HG02588 (cell line): ENCODE measurements around the gene TOM1L1.
"Not testable (repeated sequence)": the region's sequence is repeated elsewhere in the genome, so short reads cannot be mapped to it uniquely, and the experiment has no call there.

Source experiments
- ATAC-seq: cut with Tn5 transposase; IDR thresholded peaks from one replicate; pipeline ENCODE4 v1.9.1; 2021; ENCODE audit warnings: mild to moderate bottlenecking, moderate library complexity; ENCODE audit not compliant: unreplicated experiment

Gene TOM1L1, protein sequence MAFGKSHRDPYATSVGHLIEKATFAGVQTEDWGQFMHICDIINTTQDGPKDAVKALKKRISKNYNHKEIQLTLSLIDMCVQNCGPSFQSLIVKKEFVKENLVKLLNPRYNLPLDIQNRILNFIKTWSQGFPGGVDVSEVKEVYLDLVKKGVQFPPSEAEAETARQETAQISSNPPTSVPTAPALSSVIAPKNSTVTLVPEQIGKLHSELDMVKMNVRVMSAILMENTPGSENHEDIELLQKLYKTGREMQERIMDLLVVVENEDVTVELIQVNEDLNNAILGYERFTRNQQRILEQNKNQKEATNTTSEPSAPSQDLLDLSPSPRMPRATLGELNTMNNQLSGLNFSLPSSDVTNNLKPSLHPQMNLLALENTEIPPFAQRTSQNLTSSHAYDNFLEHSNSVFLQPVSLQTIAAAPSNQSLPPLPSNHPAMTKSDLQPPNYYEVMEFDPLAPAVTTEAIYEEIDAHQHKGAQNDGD

DNA sequence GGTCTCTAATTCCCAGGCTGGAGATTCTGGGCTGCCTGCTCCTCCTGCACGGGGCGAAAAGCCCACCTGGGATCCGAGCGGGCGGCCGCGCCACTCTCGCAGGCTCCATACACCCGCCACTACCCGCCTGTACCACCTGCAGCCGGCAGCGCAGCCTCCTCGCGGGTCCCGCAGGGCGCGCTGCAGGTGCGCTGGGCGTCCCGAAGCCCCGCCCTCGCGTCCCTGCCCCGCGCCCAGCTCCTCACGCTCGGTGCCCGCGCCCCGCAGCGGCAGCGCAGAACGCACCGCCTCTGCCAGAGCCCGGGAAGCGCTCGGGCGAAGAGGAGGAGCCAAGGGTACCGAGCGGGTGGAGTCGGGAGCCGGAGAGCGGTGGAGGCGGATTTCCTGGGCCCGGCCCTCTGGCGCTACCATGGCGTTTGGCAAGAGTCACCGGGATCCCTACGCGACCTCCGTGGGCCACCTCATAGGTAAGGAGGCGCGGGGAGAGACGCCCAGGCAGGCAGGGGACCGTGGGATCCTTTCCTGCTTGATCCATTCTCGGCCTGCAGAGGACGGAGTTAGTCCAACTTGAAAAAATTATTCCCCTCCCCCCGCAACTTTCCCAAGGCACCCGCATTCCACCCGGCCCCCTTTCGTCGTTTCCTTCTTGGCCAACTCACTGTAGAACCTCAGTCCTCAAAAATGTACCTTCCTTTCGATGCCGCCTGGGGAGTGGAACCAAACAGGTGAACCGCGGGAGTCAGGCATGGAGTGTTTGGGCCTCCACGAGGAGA lies at the start of gene TOM1L1:
Gene TOM1L1, plus strand, starts transcription at position 396 of the 773 bp plus-strand sequence. Its CDS starts 14 bp downstream, at position 410.
- ATAC-seq = peak; percentile 76

DNA sequence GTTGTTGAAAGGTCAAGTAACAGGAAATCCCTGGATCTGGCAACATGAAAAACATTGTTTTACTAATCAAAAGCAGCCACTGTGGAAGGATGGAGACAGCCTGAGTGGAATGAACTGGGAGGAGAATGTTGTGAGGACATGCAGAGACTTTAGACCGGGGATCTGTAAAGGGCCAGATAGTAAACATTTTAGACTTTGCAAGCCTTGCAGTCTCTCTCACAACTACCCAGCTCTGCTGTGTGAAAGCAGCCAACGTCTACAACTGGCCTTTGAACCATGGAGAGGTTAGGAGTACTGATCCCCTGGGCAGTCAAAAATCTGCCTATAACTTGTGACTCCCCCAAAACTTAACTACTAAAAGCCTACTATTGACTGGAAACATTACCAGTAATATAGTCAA lies 41.5 kb upstream of the TOM1L1 start:
- no peak for ATAC-seq

DNA sequence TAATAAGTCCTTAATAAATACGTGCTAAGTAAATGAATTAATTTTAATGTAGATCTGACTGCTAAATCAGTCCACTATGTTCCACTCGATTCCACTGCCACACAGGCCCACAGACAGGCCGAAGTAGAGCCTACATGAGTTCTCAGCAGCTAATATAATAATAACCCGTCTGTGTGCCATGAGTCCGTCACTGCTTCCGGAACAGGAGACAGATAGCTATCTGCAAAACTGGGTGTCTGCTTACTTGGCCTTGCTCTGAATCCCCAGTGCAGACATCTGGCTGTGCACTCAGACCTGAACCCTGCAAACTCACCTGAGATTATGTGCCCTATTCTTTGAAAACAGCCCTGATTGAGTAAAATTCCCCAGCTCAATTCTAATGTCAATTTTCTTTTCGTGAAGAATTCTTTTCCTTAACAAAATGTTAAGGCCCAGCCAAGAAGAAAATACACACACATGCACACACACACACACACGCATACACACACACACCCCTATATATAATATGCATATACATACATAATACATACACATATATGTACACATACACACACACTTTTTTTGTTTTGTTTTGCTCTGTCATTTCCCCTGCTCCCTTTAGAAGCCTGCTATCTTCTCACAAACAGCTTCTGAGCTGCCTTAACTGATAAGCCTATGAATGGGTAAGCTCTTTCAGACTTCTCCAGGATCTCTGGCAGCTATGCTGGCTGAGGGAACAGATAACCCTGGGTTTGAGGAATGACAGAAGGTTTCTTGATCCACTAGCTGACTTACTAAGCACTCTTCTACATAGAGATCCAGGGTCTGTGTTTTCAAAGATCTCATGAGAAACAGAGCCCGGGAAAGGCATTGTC lies 39.8 kb upstream of the TOM1L1 start:
- ATAC-seq = no peak

DNA sequence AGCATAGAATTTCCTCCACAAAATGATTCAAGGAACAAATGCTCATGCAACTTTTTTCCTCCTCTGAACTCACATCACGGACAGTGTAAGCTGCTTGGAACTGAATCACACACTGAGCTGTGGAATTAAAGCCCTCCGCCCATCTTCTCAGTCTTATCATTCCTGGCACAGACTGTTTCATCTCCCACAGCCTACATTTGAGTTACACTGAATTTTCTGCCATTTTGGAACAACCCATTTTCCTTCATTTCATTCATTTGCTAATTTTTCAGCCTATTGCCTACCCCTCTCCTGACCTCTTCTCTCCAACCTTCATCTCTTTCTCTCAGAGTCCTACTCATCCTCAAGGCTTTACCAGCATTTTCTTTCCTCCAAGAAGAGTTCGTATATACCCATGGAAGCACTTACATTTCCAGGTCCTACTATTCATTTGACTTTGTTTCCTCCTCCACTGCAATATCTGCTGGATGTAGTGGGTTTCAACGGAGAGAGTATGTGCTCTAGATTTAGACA lies 39.1 kb upstream of the TOM1L1 start:
- ATAC-seq = no peak

DNA sequence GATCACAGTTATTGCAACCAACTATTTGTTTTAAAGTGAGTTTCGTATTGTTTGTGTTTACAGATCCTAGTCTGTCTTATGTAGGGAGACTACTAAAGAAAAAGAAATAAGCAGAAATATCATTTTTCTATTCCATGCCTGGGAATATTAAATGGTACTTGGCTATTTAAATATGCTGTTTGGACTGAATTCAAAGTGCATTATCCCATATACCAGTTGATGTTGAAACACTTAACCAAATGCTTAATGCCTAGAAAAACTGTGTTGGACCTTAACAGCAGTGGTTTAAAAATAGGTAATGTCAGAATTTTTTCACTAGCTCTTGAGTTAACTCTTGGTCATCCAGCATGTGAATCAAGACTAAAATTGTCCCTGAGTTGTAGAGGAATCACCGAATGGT lies 37.5 kb upstream of the TOM1L1 start:
- no peak for ATAC-seq

DNA sequence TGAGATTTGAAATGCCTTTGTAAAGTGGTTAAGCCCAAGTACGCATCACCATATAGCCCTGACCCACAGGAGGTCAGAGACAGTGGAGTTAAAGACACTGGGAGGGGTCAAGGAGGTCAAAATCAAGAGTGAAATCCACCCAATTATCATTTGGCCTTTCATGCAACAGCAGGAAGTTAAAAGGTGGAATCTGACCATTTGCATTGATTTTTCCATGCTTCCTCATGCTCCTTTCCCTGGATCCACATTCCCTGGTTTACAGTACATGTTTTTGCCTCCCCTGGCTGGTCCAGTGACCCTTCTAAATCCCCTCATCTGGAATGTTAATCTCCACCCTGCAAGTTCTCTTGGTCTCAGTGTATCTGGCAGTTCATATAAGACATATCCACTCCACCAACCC lies 36.6 kb upstream of the TOM1L1 start:
- ATAC-seq = no peak

DNA sequence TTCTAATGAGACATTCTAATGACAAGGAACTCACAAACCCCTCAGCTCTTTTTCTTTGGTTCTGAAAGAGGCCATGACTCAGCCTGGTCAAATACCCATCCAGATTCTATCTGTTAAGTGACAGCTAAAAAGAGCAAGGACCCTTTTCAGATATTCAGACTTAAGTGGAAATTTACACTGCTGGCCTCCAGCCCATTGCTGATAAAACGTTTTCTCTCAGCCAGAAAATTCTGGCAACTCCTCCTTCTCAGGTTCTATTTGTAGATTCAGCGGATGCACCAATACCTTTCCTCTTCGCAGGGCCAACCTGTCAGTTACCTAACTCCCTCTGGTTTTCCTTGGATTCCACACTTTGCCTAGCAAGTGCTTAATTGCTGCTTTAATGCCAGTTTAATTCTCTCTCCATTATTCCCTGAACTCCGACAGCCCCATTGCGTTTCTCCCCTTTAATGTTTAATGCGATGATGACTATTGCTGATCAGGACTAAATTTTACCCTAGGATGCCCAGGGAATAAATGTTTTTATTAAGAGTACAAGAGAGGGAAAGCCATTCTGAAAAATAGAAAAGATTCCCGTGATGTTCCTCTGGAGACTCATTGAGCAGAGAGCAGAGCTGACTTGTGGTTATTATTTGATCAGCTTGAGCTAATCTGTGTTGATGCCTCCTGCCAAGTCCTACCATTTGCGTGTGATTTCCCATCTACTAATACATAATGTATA lies 35.9 kb upstream of the TOM1L1 start:
- no peak for ATAC-seq

DNA sequence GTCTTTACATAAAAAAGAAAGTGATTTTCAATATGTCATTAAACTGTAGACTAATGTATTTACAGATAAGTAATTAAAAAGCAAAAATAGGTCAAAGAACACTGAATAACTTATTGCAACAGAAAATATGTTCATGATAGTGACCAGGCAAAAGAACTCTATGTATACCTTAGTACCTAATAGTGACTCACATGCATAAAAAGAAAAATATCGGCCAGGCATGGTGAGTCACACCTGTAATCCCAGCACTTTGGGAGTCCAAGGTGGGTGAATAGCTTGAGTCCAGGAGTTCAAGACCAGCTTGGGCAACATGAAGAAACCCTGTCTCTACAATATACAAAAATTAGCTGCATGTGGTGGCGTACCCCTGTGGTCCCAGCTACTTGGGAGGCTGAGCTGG lies 33.0 kb upstream of the TOM1L1 start:
- ATAC-seq = no peak

DNA sequence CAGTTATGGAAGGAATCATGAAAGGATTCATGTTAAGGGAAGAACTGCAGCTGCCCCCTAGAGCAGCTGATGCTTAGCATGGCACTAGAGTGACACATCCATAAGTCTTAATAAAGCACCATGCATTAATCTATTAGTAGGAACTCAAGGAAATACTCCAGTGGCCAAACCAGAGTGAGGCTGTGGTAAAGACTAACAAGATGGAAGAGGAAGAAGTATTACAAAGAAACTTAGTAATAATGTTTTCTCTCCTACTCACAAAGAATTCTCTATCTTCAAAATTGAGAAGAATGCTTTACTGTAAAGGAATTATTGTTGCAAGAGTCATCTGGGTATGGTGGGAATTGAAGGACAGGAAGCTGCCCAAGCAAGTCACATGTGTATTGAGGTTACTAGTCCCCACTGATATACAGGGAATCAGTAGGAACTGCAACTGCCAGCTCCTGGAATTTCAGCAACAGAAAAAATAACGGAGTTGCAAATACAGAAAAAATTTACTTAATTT lies 29.9 kb upstream of the TOM1L1 start:
- no peak for ATAC-seq

DNA sequence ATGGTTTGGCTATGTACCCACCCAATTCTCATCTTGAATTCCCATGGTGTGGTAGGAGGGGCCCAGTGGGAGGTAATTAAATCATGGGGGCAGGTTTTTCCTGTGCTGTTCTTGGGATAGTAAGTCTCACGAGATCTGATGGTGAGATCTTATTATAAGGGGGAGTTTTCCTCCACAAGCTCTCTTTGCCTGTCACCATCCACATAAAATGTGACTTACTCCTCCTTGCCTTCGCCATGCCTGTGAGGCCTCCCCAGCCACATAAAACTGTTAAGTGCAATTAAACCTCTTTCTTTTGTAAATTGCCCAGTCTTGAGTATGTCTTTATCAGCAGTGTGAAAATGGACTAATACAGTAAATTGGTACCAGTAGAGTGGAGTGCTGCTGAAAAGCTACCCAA lies 24.7 kb upstream of the TOM1L1 start:
- not testable (repeated sequence) for ATAC-seq

DNA sequence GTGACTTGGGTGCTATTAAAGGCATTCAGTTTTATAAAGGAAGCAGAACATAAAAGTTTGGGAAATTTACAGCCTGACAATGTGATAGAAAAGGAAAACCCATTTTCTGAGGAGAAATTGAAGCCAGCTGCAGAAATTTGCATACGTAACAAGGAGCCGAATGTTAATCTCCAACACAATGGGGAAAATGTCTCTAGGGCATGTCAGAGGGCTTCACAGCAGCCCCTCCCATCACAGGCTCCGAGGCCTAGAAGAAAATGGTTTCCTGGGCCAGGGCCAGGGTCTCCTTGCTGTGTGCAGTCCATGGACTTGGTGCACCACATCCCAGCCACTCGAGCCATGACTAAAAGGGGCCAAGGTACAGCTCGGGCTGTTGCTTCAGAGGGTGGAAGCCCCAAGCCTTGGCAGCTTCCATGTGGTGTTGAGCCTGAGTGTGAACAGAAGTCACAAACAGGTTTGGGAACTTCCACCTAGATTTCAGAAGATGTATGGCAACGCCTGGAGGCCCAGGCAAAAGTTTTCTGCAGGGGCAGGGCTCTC lies 23.9 kb upstream of the TOM1L1 start:
- ATAC-seq = no peak

DNA sequence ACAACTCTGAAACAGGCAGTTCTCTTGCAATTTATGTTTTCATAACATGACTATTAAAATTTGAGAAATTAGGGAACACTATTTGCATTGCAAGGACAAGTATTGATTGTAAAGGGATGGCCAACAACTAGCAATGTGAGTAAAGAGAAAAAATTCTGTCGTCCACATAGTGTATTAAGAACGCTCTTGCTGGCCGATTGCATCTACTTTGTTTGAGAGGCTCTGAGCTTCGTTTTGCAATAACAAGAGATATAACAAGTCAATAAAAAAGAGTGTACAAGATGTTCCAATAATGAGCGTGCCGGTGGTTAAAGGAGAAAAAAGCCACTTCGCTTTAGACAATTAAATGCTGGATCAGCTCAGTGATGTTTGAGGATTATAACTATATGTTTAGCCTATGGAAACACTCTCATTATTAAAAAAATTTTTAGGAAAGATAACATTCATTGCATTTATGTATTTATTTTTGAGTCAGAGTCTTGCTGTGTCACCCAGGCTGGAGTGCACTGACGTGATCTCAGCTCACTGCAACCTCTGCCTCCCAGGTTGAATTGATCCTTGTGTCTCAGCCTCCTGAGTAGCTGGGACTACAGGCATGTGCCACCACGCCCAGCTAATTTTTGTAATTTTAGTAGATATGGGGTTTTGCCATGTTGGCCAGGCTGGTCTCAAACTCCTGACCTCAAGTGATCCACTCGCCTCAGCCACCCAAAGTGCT lies 19.2 kb upstream of the TOM1L1 start:
- no peak for ATAC-seq

DNA sequence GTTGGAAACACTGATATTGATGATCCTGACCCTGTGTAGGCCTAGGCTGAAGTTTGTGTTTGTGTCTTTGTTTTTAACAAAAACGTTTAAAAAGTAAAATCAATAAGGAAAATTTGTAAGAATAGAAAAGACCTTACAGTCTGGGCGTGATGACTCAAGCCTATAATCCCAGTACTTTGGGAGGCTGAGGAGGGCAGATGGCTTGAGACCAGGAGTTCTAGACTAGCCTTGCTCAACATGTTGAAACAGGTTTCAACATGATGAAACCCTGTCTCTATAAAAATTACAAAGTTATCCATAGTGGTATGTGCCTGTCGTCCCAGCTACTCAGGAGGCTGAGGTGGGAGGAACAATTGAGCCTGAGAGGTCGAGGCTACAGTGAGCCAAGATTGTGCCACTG lies 18.3 kb upstream of the TOM1L1 start:
- ATAC-seq = no peak

DNA sequence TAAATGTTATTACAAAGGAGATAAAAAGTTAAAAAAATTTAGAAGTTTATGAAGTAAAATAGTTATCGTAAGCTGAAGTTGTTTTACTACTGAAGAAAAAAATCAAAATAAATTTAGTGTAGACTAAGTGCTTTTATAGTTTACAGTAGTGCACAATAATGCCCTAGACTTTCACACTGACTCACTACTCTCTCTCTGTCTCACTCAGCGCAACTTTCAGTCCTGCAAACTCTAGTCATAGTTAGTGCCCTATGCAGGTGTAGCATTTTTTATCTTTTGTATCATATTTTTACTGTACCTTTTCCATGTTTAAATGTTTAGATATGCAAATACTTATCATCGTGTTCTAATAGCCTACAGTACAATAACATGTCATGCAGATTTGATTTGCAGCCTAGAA lies 17.7 kb upstream of the TOM1L1 start:
- peak; percentile 90 for ATAC-seq

DNA sequence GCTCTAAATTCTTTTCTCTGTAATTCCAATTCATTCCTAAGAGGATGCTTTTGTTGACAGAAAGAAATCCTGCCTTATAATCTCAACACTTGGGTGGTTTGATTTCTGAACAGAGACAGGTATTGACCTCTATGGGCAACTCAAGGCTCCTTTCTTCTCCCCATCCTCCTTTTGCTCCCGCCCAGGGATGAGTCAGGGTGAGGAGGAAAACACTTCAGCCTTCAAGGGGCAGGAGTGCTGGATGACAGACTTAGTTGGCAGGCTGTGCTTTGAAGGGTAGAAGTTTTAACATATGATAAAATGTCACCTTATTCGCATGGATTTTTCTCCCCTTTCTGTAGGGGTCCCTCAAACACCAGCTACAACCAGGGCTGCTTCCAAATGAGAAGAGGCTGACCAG lies 16.7 kb upstream of the TOM1L1 start:
- no peak for ATAC-seq

DNA sequence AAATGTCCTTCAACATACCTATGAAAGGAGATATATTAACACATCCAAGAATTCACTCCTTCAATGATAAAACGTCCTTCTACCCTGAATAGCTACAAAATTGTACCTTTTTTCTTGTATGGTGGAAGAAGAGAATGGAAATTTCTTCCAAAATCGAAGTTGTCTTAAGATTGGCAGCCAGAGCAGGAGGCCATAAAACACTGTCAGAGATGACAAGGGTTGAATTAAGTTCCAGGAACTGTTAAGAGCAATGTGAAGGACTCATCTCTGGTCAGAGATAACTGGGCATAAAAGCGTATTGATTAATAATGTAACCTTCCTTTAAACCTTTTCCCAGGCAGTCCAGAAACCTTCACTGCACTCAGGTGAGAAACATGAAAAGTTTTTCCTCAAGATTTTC lies 12.9 kb upstream of the TOM1L1 start:
- ATAC-seq = no peak

DNA sequence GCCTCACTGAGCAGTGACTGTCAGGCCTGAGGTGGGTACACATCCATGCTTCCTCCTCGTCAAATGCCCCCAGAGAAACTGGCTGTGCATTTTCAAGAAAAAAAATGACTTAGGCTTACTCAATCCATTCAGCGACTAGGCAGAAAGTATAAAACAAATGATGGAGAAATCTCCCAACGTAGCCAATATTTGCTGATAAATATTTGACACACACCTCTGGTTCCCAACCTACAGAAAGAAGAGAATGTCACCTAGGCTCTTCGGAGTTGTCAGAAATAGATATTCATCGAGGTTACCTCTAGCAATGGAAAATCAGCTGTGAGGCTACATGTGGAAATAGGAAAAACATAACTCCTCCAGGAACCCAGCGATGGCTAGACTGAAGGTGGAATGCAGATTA lies 12.4 kb upstream of the TOM1L1 start:
- ATAC-seq = no peak

DNA sequence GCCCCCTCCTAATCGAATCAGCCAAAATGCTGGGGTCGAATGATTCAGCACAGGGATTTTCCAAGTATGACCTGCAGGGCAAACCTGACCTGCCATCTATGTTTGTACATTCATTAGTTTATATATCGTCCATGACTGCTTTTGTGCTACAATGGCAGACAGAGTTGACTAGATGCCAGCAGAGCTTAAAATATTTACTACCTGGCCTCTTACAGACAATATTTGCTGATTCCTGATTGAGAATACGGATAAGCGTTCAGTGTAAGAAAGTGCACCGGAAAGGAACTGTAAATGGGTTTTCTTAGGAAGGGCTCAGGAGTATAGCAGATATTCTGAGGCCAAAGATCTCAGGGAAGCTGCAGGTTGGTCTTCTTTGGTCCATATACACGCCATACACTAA lies 11.7 kb upstream of the TOM1L1 start:
- ATAC-seq = no peak

DNA sequence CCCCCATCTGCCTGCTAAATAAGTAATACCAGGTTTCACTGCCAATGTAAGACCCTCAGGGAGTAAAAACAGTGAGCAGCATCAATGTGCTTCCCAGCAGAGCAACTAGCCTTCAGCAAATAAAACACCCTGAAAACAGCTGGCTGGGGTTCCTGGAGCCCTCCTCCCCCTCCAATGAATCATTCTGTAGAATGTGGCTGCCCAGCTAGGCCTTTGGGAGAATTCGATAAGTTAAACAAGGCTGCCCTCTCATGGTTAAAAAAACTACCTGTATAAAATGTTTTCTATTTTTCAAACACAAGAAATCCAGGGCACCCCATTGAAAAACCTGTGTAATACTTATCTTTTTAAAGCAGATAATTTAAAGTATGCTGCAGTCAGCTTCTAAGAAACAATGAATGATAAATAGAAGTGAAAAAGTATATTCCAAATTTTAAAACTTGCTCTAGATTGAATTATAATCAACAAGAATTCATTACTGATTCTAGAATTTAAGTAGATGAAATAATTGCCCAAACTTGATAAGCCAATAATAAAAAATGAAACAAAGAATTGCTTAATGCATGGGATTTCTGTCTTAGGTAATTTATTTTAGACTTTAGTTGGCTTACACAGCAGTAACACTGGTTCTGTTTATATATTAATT lies 9.4 kb upstream of the TOM1L1 start:
- no peak for ATAC-seq
